ENCODE data around the gene ATRIP.

DNA sequence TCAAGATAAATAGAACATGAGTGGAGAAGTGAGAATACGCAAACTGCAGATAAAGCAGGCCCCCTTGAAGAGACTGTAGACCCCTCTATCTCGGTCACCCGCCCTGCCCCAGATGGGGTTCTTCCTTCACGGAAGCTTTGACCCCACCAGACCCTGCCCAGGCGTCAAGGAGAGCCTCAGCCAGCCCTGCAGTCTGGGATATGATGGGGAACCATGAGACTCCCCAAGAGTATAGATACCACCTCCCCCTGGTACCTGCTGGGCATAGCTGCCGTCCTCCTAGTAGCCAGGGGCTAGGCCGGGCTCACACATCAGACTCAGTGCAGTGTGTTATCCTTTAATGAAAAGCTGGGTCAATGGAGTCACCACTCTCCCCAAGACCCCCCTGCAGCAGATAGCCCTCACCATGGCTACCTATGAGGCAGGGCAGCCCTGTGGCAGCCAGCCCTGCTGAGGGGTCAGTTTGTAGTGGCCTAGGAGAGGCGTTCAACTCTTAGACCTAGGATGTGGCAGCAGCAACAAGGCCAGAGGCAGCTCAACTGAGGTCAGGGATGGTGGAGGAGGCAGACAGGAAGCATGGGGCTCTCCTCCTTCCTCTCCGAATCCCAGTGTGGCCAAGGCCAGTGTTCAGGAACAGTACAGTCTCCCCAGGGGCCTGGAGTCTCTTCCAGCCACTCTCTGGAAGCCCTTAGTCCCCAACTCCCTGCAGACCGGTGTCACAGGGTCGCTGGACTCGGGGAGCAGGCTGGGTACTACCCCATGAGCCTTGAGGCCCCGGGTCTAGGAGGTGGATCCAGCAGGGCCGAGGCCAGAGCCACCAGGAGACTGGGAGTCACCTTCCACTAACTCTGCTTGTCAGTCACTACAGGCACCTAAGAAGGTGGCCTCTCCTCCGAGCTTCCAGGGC lies 42.8 kb upstream of the ATRIP start:
- TF ChIP-seq NR2C2 (IDR thresholded peaks at IDR 0.05; ENCODE audit: borderline replicate concordance, control insufficient read depth, insufficient read length, low read depth) (no peak), POLR2AphosphoS5 (IDR thresholded peaks at IDR 0.05; ENCODE audit: low read length) (no peak), PAX5 (IDR thresholded peaks at IDR 0.05; ENCODE audit: borderline replicate concordance, low read depth, low read length) (no peak), MTA2 (IDR thresholded peaks at IDR 0.05; ENCODE audit: low read depth) (no peak), EZH2 (IDR thresholded peaks at IDR 0.05; ENCODE audit: borderline replicate concordance, control insufficient read depth, low read depth, low read length) (no peak)

All from GM12878 (cell line).